ENCODE data around the gene RUNX1.
"Not testable (repeated sequence)": the region's sequence is repeated elsewhere in the genome, so short reads cannot be mapped to it uniquely, and the experiment has no call there.

Gene RUNX1

GRCh38 chr21:34820051-34820450 is 229.1 kb downstream of the RUNX1 start:
- DNase-seq: no peak

- DNase-seq: no peak
These were observed 229.6 kb downstream of the RUNX1 start for GRCh38 chr21:34819357-34819999.

DNA sequence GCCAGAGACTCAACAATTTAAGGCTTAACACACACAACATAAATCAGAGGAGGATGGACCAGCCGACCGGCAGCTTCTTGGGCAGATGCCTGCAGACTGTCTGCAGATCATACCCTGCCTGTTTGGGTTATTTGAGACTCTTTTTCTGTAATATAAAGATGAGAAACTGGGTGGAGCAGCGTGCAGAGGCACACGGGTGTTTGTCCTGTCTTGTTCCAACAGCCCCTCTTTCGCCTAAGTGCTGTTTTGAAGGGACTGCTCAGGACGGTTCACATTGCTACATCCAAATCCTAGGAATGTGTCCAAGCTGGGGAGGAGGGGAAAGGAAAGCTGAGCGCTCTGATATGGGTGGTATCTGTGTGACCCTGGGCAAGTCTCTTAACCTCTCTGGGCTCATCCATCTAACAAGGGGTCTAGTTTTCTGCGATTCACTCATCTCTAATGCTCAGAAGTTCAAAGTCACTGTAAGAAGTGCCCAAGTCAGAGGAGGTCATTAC is 230.4 kb downstream of the RUNX1 start:
- DNase-seq: no peak

GRCh38 chr21:34817821-34818661 is 231.1 kb downstream of the RUNX1 start:
- peak; percentile 54 for DNase-seq

DNA sequence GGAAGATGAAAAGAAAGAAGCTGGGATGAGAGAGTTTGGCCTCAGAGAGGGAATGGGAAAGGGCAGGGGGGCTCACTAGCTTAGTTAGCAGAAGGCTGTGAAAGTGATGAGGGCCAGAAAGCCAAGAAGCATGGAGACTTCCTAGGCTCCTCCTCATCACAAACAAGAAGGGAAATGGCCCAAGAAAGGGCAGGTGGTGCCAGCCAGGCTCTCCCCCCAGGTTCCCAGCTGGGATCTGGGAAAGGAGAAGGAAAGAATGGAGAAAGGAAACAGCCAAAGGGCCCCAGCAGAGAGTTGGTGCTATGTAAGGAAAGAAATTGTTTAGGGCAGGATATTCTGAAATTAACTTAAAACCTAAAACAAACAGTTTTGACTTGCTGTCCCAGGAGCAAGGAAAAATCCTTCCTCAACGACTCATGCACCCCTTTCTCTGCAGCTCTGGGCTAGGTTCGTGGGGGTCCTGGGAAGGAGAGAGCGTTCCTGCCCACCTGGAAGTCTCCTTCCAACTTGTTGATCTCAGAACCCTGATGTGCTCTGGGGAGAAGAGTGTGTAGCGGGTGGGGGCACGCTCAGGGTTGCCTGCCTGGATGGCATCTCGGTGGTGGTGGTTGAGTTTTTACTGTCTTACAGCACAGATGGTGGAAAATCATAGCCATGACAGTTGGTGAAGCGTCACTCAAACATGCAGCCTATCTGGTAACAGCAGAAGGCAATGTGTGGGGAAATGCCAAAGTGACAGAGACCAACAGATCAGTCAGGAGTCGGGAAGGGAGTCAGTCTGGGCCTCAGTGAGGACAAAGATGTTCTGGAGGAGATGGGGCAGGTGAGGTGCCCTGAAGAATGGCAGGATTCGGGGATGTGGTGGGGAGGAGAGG is 233.0 kb downstream of the RUNX1 start:
- no peak for DNase-seq

GRCh38 chr21:34814529-34814951 is 234.6 kb downstream of the RUNX1 start:
- DNase-seq: no peak

GRCh38 chr21:34813266-34813894 is 235.7 kb downstream of the RUNX1 start:
- DNase-seq: no peak

DNA sequence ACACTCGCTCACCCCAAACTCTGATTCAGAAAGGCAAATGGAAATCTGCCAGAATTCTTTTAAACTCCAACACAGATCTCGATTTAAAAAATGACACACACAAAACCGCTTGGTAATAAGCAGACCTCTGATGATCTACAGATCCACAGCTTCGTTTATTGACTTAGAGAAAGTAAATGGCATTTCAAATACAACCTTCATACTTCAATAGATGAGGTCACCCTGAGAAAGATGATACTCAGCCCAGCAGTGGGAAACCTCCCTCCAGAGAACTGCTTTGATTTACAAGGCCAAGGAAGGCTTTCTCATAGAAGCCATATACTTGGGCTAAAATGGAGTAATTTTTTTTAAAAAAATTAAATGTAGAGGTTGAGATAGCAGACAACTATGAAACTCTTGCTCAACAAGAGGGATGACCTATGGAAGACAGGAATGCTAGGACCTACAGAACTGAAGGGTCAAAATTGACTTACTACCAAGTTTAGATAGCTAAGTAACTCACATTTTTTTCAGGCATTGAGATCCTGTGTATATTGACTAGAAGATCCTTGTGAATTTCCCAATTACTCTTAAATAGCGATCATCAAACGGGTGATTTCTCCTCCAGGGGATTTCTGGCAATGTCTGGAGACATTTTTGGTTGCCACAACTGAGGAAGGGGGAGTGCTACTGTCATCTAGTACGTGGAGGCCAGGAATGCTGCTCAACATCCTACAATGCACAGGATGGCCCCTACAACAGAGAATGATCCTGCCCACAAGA is 236.4 kb downstream of the RUNX1 start:
- no peak for DNase-seq

- DNase-seq: no peak
These were observed 237.7 kb downstream of the RUNX1 start for GRCh38 chr21:34811368-34811767.

GRCh38 chr21:34810786-34811185 is 238.3 kb downstream of the RUNX1 start:
- DNase-seq: no peak

- DNase-seq: no peak
These were observed 239.3 kb downstream of the RUNX1 start for GRCh38 chr21:34809822-34810221.

GRCh38 chr21:34808569-34809204 is 240.4 kb downstream of the RUNX1 start:
- DNase-seq: no peak

DNA sequence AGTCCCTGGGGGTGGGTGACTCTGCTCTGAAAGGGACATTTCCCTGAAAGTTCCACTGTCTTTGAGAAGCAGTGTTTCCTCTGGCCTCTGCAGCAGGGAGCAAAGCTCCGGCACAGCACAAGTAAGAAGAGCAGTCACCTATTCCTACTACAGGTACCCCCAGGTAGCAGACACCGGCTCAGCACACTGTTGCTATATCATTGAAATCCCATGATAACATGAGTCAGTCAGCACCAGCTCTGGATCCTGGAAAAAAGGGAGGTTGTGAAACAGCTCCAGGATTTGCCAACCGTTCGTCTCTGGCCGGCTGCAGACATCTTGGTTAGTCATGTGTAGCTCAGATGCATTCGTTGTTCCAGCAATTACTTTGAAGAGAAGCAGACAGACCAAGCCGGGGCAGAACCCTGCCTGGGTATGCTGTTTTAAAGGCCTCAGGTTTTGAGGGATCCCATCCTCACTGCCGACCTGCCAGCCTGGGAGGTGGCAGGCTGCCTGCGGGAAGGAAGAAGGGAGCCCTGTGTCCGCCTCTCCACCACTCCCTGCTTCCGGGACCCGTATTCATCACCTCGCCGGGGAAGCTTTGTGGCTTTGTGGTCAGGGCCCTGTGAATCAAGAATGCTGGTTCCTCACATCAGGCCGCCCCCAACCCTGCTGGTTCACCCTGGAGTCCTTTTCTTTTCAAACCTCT is 241.1 kb downstream of the RUNX1 start:
- no peak for DNase-seq

- DNase-seq: no peak
These were observed 241.8 kb downstream of the RUNX1 start for GRCh38 chr21:34807146-34807880.

GRCh38 chr21:34806423-34806822 is 242.7 kb downstream of the RUNX1 start:
- DNase-seq: no peak

DNA sequence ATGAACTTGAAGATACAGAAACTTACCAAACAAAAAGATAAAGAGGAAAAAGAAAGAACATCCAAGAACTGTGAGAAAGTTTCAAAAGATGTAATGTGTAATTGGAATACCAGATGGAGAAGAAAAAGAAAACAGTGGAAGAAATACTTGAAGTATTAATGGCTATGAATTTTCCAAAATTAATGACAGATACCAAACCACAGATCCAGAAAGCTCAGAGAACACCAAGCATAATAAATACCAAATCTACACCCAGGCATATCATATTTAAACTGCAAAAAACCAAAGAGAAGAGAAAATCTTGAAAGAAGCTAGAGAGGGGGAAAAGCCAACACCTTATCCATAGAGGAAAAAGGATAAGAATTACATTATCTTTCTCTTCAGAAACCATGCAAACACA is 243.9 kb downstream of the RUNX1 start:
- DNase-seq: no peak

GRCh38 chr21:34804584-34804983 is 244.5 kb downstream of the RUNX1 start:
- not testable (repeated sequence) for DNase-seq

GRCh38 chr21:34803782-34804370 is 245.2 kb downstream of the RUNX1 start:
- DNase-seq: no peak

DNA sequence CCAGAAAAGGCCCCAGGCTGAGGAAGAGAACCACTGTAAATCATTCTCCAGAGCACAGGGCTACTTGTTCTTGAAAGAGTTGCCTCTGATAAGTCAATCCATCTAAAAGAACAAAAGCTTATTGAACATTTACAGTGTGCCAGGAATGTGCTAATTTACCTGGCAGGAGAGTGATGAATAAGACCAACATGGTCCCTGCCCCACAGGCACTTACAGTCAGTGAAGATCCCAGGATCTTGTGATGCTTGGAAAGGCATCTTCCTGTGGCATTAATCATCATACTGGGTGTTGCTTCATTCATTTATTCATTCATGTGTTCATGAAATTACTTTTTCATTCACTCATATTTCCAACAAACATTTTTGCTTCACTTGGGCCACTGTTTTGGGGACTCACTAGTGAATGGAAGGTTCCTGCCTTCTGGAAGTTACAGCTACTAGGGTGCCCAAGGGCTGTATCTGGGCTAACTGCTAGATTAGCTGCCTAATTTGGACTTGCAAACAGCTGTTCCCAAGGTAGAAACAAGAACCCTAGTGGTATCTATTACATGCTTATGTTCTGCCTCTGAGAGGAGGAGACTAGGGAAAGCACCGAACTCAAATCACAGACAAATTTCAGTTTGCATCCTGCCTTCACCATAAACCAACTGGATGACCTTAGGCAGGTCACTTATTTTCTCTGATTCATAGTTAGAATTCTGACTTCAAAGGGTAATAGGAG is 246.8 kb downstream of the RUNX1 start:
- DNase-seq: no peak
